ENCODE measurements around the gene GFAP.
A peak's percentile ranks its signal among the peaks of the same experiment; 100 is the strongest.
"Not testable (repeated sequence)": the region's sequence is repeated elsewhere in the genome, so short reads cannot be mapped to it uniquely, and the experiment has no call there.

GFAP gene

GRCh38 chr17:44915321-44915726 is at the start of gene GFAP:
Gene GFAP (minus strand): TSS chr17:44915500. CDS start chr17:44915486, 14 bp downstream.
- no peak for DNase-seq (ENCODE audit: low read depth)

DNA sequence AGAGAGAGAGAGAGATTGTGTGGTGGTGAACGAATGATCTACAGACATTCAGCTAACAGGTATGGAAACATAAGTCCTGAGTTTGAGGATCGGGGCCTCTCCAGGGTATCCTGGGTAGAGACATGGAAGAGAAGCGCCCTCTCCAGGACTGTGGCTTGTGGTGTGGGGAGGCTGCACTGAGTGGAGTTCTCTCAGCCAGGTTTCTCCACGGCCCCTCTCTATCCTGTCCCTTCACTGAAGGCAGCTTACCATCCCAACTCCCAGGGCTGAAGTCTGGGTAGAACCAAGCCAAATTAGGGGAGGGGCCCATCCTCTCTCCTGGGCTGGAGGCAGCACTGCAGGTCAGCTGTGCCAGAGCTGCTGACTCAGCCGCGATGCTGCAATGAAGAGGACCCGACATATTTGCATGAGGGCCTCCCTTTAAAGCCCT is 46.6 kb upstream of the GFAP start:
- no peak for DNase-seq (ENCODE audit: low read depth)

GRCh38 chr17:44960691-44961090 is 45.4 kb upstream of the GFAP start:
- no peak for DNase-seq (ENCODE audit: low read depth)

DNA sequence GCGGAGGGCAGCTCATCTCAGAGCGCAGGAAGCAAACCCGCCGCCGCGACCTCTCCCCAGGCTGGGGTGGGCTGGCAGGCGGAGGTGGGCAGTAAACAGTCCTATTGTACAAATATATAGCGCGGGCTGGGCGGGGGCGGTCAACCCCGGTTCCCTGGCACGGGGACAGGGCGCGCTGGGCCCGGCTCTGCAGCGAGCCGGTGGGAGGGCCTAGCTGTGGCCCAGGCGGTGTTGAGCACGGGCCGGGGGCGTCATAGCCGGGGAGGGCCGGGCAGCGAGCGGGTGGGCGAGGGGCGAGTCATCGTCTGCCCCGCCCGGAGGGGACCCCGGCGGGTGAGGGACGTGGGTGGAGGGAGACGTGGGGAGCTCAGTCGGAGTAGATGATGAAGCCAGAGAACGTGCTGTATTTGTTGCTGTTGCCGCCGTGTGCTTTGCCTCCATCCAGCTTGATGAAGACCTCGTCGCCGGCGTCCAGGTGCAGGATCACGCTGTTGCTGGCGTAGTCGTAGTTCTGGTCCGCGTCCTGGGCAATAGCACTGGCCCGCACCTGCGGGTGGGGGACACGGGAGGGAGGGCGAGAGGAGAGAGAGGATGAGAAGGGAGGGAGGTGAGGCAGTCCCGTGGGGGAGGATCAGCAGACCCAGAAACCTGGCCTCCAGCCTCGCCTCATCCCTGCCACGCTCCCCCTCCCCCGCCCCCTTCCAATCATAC is 44.7 kb upstream of the GFAP start:
- DNase-seq (ENCODE audit: low read depth), result no peak

- no peak for DNase-seq (ENCODE audit: low read depth)
Measured at GRCh38 chr17:44956998-44957981, 42.0 kb upstream of the GFAP start.

- DNase-seq (ENCODE audit: low read depth), result no peak
Measured at GRCh38 chr17:44955674-44956425, 40.5 kb upstream of the GFAP start.

GRCh38 chr17:44952946-44953475 is 37.7 kb upstream of the GFAP start:
- no peak for DNase-seq (ENCODE audit: low read depth)

- DNase-seq (ENCODE audit: low read depth), result no peak
Measured at GRCh38 chr17:44948315-44948795, 33.1 kb upstream of the GFAP start.

- peak; percentile 76 for DNase-seq (ENCODE audit: low read depth)
Measured at GRCh38 chr17:44947461-44948314, 32.4 kb upstream of the GFAP start, which contains the start of gene KIF18B. Gene KIF18B (minus strand): TSS chr17:44947773. CDS start chr17:44936344, 11,429 bp downstream.

DNA sequence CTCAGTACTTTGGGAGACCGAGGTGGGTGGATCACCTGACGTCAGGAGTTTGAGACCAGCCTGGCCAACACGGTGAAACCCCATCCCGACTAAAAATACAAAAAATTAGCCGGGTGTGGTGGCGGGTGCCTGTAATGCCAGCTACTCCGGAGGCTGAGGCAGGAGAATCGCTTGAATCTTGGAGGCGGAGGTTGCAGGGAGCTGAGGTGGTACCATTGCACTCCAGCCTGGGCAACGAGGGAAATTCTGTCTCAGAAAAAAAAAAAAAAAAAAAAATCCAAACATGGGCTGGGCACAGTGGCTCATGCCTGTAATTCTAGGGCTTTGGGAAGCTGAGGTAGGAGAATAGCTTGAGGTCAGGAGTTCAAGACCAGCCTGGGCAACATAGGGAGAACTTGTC is 30.4 kb upstream of the GFAP start:
- DNase-seq (ENCODE audit: low read depth), result not testable (repeated sequence)

- DNase-seq (ENCODE audit: low read depth), result no peak
Measured at GRCh38 chr17:44942456-44942855, 27.2 kb upstream of the GFAP start.

- DNase-seq (ENCODE audit: low read depth), result no peak
Measured at GRCh38 chr17:44941712-44942331, 26.5 kb upstream of the GFAP start.

GRCh38 chr17:44940768-44941167 is 25.5 kb upstream of the GFAP start:
- DNase-seq (ENCODE audit: low read depth), result no peak

- DNase-seq (ENCODE audit: low read depth), result no peak
Measured at GRCh38 chr17:44940317-44940716, 25.0 kb upstream of the GFAP start.

DNA sequence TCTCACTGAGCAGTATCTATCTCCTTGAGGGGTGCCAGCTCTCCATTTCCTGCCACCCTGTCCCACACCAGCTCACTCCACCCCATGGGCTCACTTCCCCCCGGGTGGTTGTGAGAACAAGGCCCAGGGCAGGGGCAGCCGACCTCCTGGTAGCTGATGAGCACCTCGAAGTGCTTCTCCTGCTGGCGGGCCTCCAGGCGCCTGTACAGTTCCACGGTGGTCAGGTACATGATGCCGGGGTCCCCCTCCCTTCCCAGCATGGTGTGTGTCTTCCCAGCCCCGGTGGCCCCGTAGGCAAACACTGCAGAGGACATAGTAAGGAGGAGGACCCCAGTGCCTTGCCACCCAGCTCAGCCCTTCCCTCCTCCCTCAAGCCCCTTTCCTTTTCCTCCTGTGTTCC is 19.8 kb upstream of the GFAP start:
- DNase-seq (ENCODE audit: low read depth), result no peak

- DNase-seq (ENCODE audit: low read depth), result no peak
Measured at GRCh38 chr17:44934745-44935105, 19.4 kb upstream of the GFAP start.

DNA sequence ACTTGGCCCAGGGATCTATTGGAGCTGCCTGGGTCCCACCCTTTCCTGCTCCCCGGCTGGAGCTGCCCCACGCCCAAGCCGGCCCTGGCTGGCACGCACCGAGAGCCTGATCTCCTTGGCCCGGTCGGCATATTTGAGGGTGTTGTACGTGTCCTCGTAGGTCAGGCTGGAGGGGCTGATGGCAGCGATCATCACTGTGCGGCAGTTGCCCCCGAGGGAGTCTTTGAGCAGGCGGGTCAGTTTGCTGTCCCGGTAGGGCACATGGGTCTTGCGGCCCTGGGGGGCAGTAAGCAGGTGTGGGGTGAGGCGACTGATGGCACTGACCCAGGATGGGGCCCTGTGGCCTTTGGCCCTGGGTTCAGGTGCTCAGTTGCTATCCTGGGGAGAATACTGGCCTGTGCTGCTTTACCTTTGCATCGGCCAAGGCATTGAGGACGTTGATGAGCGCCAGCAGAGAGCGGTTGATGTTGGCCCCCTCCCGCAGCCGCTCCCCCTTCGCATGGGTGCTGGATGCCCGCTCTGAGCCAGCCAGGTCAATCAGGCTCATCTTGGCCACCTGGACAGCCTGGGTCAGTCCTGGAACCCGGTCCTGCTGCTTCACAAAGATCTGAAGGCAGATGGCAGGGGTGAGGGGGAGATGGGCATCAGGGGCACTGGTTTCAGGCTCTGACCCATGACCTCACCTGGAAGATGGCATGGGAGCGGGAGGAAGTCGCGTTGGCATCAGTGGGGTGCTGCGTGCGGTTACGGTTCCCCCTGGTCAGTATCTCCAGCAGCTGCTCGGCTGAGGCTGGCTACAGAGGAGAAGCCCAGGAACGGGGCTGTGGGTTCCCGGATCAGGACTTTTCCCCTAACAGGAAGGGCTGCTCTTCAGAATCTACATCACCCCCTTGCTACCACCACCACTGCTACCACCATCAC is 18.8 kb upstream of the GFAP start:
- no peak for DNase-seq (ENCODE audit: low read depth)

DNA sequence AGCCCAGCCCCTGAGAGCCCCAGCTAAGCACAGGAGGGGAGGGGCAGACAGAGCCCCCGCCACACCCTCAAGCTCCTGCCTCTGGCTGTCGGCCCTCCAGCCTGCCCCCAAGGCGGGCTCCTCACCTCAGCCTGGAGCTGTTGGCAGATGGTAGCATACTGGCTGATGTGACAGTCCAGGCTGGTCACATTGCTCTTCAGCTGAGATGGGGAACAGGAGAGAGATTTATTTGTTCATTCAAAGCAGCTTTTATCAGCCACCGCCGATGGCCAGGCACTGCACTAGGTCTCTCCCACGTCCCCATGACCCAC is 17.4 kb upstream of the GFAP start:
- no peak for DNase-seq (ENCODE audit: low read depth)

GRCh38 chr17:44932096-44932786 is 16.9 kb upstream of the GFAP start:
- DNase-seq (ENCODE audit: low read depth), result no peak
